ENCODE results near the gene PIEZO1. TPM values are rescaled to one million over a fixed set of nuclear protein-coding genes. Genes with fewer than 3 reads are reported as not detected.

PIEZO1 gene
- total RNA-seq, 1 experiment from 2014 or later, result 224 TPM

GRCh38 chr16:88710556-88710955 lies 74.5 kb downstream of the PIEZO1 start:
- H3K9me2 ChIP-seq (ENCODE audit: insufficient read depth), result no peaks in the 10 kb centered on the region
- H4K20me1 ChIP-seq (ENCODE audit: insufficient read depth), result no peaks in the 10 kb centered on the region
- no peak for TF ChIP-seq CEBPB (IDR thresholded peaks at IDR 0.05; ENCODE audit: low read depth)
- no peak for TF ChIP-seq EZH2 (IDR thresholded peaks at IDR 0.05)
- TF ChIP-seq POLR2AphosphoS5 (IDR thresholded peaks at IDR 0.05; ENCODE audit: low read depth, low read length), result no peak
- no peak for TF ChIP-seq EGR1 (IDR thresholded peaks at IDR 0.05; ENCODE audit: low read depth)
- TF ChIP-seq YY1 (IDR thresholded peaks at IDR 0.05; ENCODE audit: extremely low read depth, insufficient replicate concordance, low read depth, low read length), result no peak
- TF ChIP-seq TCF7L2 (IDR thresholded peaks at IDR 0.05; ENCODE audit: borderline replicate concordance, extremely low read depth, insufficient read depth, insufficient read length), result no peak
- no peak for TF ChIP-seq MAX (IDR thresholded peaks at IDR 0.05)
- no peak for TF ChIP-seq SP1 (IDR thresholded peaks at IDR 0.05; ENCODE audit: low read depth)
- no peak for TF ChIP-seq EZH2phosphoT487 (IDR thresholded peaks at IDR 0.05; ENCODE audit: borderline replicate concordance)
- POLR2A ChIA-PET, result no interaction called here
- BruUV-seq (replicated peaks), result no TSS peak
- no peaks in the 10 kb centered on the region for H3K9me3 ChIP-seq (ENCODE audit: control insufficient read depth in 1 of 2, insufficient read depth in 1 of 2, low read depth in 1 of 2, low read length in 2 of 2)
- H3K27me3 ChIP-seq (ENCODE audit: insufficient read depth, low read length), result no peaks in the 10 kb centered on the region
- no peak overlapping the region for H3K9ac ChIP-seq (ENCODE audit: low read length)
- no peak overlapping the region for H3K4me3 ChIP-seq (replicated peaks in 1 of 2; ENCODE audit: low read depth in 1 of 2, low read length in 2 of 2)
- no peak overlapping the region for H3K4me2 ChIP-seq (ENCODE audit: low read length)
- RAD21 ChIA-PET (ENCODE audit: low non-redundant PET in 1 of 2, low total read pairs in 2 of 2, uncharacterized antibody in 2 of 2, unreplicated experiment in 2 of 2), result no interaction called here
- H3K36me3 ChIP-seq (ENCODE audit: control insufficient read depth in 1 of 2, insufficient read depth in 2 of 2, low read length in 2 of 2), result peaks cover 9 to 26% of the 10 kb centered on the region in 2 experiments; a peak in 3 of 4 replicates
- no peak overlapping the region; the same call in 1 of the 2 replicates for H3K27ac ChIP-seq (ENCODE audit: low read depth, low read length)
- intact Hi-C loops (cut with micrococcal nuclease), result no loop called here
- CTCF ChIA-PET, result interaction anchor here (1.1 kb wide), 1 partner anchor 27 kb away, joined by 3 read pairs; no protein-coding TSS in a partner anchor
- H2AFZ ChIP-seq (ENCODE audit: low read depth, low read length, poor library complexity, severe bottlenecking), result no peak overlapping the region
- peaks cover 12 to 14% of the 10 kb centered on the region in 2 experiments for H3K4me1 ChIP-seq (ENCODE audit: control insufficient read depth in 1 of 2, insufficient read depth in 2 of 2, low read length in 2 of 2)
- ATAC-seq (no peak), DNase-seq (ENCODE audit: low read depth, low spot score) (no peak)
- H3K79me2 ChIP-seq (ENCODE audit: insufficient read depth, low read length), result peaks cover 53% of the 10 kb centered on the region

Data from HCT116 (cell line).